ENCODE data around the gene MAPKAPK2.
"Not testable (repeated sequence)": the region's sequence is repeated elsewhere in the genome, so short reads cannot be mapped to it uniquely, and the experiment has no call there.

MAPKAPK2 gene

GRCh38 chr1:206778031-206778430 lies 93.3 kb downstream of the MAPKAPK2 start:
- peak in 2 of 4 experiments; percentile 40 to 45 for DNase-seq

- DNase-seq, result not testable (repeated sequence)
Observed at GRCh38 chr1:206778911-206779310, 94.2 kb downstream of the MAPKAPK2 start.

GRCh38 chr1:206779638-206780037 lies 94.9 kb downstream of the MAPKAPK2 start:
- DNase-seq, result peak; percentile 42 to 79 (median 64)

GRCh38 chr1:206782448-206782847 lies 97.7 kb downstream of the MAPKAPK2 start:
- no peak for DNase-seq

- DNase-seq, result no peak
Observed at GRCh38 chr1:206783506-206783905, 98.8 kb downstream of the MAPKAPK2 start.

Data from suppressor macrophage (primary cell).